ENCODE results near the gene TGFBR3.

The TGFBR3 gene

GRCh38 chr1:91829293-91830153 is 56.4 kb downstream of the TGFBR3 start:
- no peaks in the 10 kb centered on the region for H3K9me3 ChIP-seq (ENCODE audit: insufficient read depth, low read depth, low read length)
- H3K36me3 ChIP-seq (ENCODE audit: insufficient read depth, low read depth, low read length) = no peaks in the 10 kb centered on the region
- no peaks in the 10 kb centered on the region for H3K27me3 ChIP-seq (ENCODE audit: insufficient read depth, low read length)
- no peak overlapping the region for H3K9ac ChIP-seq (ENCODE audit: low read depth, low read length)
- no peak overlapping the region for H3K4me3 ChIP-seq (ENCODE audit: low read length)
- no peaks in the 10 kb centered on the region for H3K4me1 ChIP-seq (ENCODE audit: insufficient read depth, low read length)
- no peak overlapping the region for H3K27ac ChIP-seq (ENCODE audit: low read length)

GRCh38 chr1:91828583-91829281 is 57.2 kb downstream of the TGFBR3 start:
- no peak overlapping the region for H3K4me3 ChIP-seq (ENCODE audit: low read length)
- no peaks in the 10 kb centered on the region for H3K36me3 ChIP-seq (ENCODE audit: insufficient read depth, low read depth, low read length)
- H3K27ac ChIP-seq (ENCODE audit: low read length) = no peak overlapping the region
- no peak overlapping the region for H3K9ac ChIP-seq (ENCODE audit: low read depth, low read length)
- H3K4me1 ChIP-seq (ENCODE audit: insufficient read depth, low read length) = no peaks in the 10 kb centered on the region
- H3K27me3 ChIP-seq (ENCODE audit: insufficient read depth, low read length) = no peaks in the 10 kb centered on the region
- no peaks in the 10 kb centered on the region for H3K9me3 ChIP-seq (ENCODE audit: insufficient read depth, low read depth, low read length)

GRCh38 chr1:91827459-91828321 is 58.3 kb downstream of the TGFBR3 start:
- Histone ChIP-seq H3K27me3 (ENCODE audit: insufficient read depth, low read length) (no peaks in the 10 kb centered on the region), H3K27ac (ENCODE audit: low read length) (no peak overlapping the region), H3K9me3 (ENCODE audit: insufficient read depth, low read depth, low read length) (no peaks in the 10 kb centered on the region), H3K4me1 (ENCODE audit: insufficient read depth, low read length) (no peaks in the 10 kb centered on the region), H3K36me3 (ENCODE audit: insufficient read depth, low read depth, low read length) (no peaks in the 10 kb centered on the region), H3K9ac (ENCODE audit: low read depth, low read length) (no peak overlapping the region), H3K4me3 (ENCODE audit: low read length) (no peak overlapping the region)

- no peak overlapping the region for H3K9ac ChIP-seq (ENCODE audit: low read depth, low read length)
- H3K27ac ChIP-seq (ENCODE audit: low read length) = no peak overlapping the region
- H3K9me3 ChIP-seq (ENCODE audit: insufficient read depth, low read depth, low read length) = no peaks in the 10 kb centered on the region
- H3K36me3 ChIP-seq (ENCODE audit: insufficient read depth, low read depth, low read length) = no peaks in the 10 kb centered on the region
- no peak overlapping the region for H3K4me3 ChIP-seq (ENCODE audit: low read length)
- no peaks in the 10 kb centered on the region for H3K27me3 ChIP-seq (ENCODE audit: insufficient read depth, low read length)
- H3K4me1 ChIP-seq (ENCODE audit: insufficient read depth, low read length) = no peaks in the 10 kb centered on the region
Observed at GRCh38 chr1:91827087-91827458, 58.9 kb downstream of the TGFBR3 start.

GRCh38 chr1:91826649-91827048 is 59.3 kb downstream of the TGFBR3 start:
- H3K9ac ChIP-seq (ENCODE audit: low read depth, low read length) = no peak overlapping the region
- no peak overlapping the region for H3K27ac ChIP-seq (ENCODE audit: low read length)
- H3K36me3 ChIP-seq (ENCODE audit: insufficient read depth, low read depth, low read length) = no peaks in the 10 kb centered on the region
- no peak overlapping the region for H3K4me3 ChIP-seq (ENCODE audit: low read length)
- H3K27me3 ChIP-seq (ENCODE audit: insufficient read depth, low read length) = no peaks in the 10 kb centered on the region
- no peaks in the 10 kb centered on the region for H3K4me1 ChIP-seq (ENCODE audit: insufficient read depth, low read length)
- no peaks in the 10 kb centered on the region for H3K9me3 ChIP-seq (ENCODE audit: insufficient read depth, low read depth, low read length)

GRCh38 chr1:91826248-91826647 is 59.7 kb downstream of the TGFBR3 start:
- H3K27me3 ChIP-seq (ENCODE audit: insufficient read depth, low read length) = no peaks in the 10 kb centered on the region

GRCh38 chr1:91821126-91821868 is 64.7 kb downstream of the TGFBR3 start:
- H3K36me3 ChIP-seq (ENCODE audit: insufficient read depth, low read depth, low read length) = no peaks in the 10 kb centered on the region
- H3K27me3 ChIP-seq (ENCODE audit: insufficient read depth, low read length) = no peaks in the 10 kb centered on the region
- no peaks in the 10 kb centered on the region for H3K9me3 ChIP-seq (ENCODE audit: insufficient read depth, low read depth, low read length)
- H3K27ac ChIP-seq (ENCODE audit: low read length) = no peak overlapping the region
- no peak overlapping the region for H3K9ac ChIP-seq (ENCODE audit: low read depth, low read length)
- peaks cover 6% of the 10 kb centered on the region; the same call in 1 of the 2 replicates for H3K4me1 ChIP-seq (ENCODE audit: insufficient read depth, low read length)
- H3K4me3 ChIP-seq (ENCODE audit: low read length) = no peak overlapping the region

More at GRCh38 chr1:91826248-91826647, 59.7 kb downstream of the TGFBR3 start:
- Histone ChIP-seq H3K4me1 (ENCODE audit: insufficient read depth, low read length) (no peaks in the 10 kb centered on the region), H3K36me3 (ENCODE audit: insufficient read depth, low read depth, low read length) (no peaks in the 10 kb centered on the region), H3K4me3 (ENCODE audit: low read length) (no peak overlapping the region), H3K9ac (ENCODE audit: low read depth, low read length) (no peak overlapping the region), H3K9me3 (ENCODE audit: insufficient read depth, low read depth, low read length) (no peaks in the 10 kb centered on the region), H3K27ac (ENCODE audit: low read length) (no peak overlapping the region)

GRCh38 chr1:91819038-91819788 is 66.7 kb downstream of the TGFBR3 start:
- Histone ChIP-seq H3K9ac (ENCODE audit: low read depth, low read length) (no peak overlapping the region), H3K4me3 (ENCODE audit: low read length) (no peak overlapping the region), H3K27ac (ENCODE audit: low read length) (no peak overlapping the region), H3K36me3 (ENCODE audit: insufficient read depth, low read depth, low read length) (no peaks in the 10 kb centered on the region), H3K9me3 (ENCODE audit: insufficient read depth, low read depth, low read length) (no peaks in the 10 kb centered on the region), H3K27me3 (ENCODE audit: insufficient read depth, low read length) (no peaks in the 10 kb centered on the region), H3K4me1 (ENCODE audit: insufficient read depth, low read length) (peaks cover 6% of the 10 kb centered on the region; the same call in 1 of the 2 replicates)

- Histone ChIP-seq H3K27me3 (ENCODE audit: insufficient read depth, low read length) (no peaks in the 10 kb centered on the region), H3K9ac (ENCODE audit: low read depth, low read length) (peak overlapping the region; percentile 43; the same call in 1 of the 2 replicates), H3K4me1 (ENCODE audit: insufficient read depth, low read length) (peaks cover 6% of the 10 kb centered on the region; the same call in 1 of the 2 replicates), H3K36me3 (ENCODE audit: insufficient read depth, low read depth, low read length) (no peaks in the 10 kb centered on the region), H3K27ac (ENCODE audit: low read length) (no peak overlapping the region), H3K9me3 (ENCODE audit: insufficient read depth, low read depth, low read length) (no peaks in the 10 kb centered on the region), H3K4me3 (ENCODE audit: low read length) (no peak overlapping the region)
Observed at GRCh38 chr1:91818713-91818975, 67.3 kb downstream of the TGFBR3 start.

- Histone ChIP-seq H3K9ac (ENCODE audit: low read depth, low read length) (peak overlapping the region; percentile 42; the same call in 1 of the 2 replicates), H3K4me3 (ENCODE audit: low read length) (no peak overlapping the region), H3K27me3 (ENCODE audit: insufficient read depth, low read length) (no peaks in the 10 kb centered on the region), H3K9me3 (ENCODE audit: insufficient read depth, low read depth, low read length) (no peaks in the 10 kb centered on the region), H3K27ac (ENCODE audit: low read length) (peak overlapping the region; percentile 20), H3K4me1 (ENCODE audit: insufficient read depth, low read length) (peaks cover 6% of the 10 kb centered on the region; the same call in 1 of the 2 replicates), H3K36me3 (ENCODE audit: insufficient read depth, low read depth, low read length) (no peaks in the 10 kb centered on the region)
Observed at GRCh38 chr1:91817211-91817905, 68.6 kb downstream of the TGFBR3 start.
